PC-3 (cell line): ENCODE data around the gene NFATC2IP. TPM values are rescaled to one million over a fixed set of nuclear protein-coding genes. Genes with fewer than 3 reads are reported as not detected.

ENCODE experiments used
- ATAC-seq: fragments of 200-7000 bp; cut with Tn5 transposase; 2 replicates; pipeline ENCODE4 v1.9.1; 2020; ENCODE audit warnings: mild to moderate bottlenecking, moderate library complexity
- BruUV-seq: library from RNA; stranded (reverse); fragments of 400-500 nt; replicated peaks from 2 replicates; lab custom pipeline; 2021; lab: Mats Ljungman, UMichigan
- CTCF ChIA-PET: fragments of 300-600 bp; sonication (Branson Sonifier 250); formaldehyde crosslinking; loops from one replicate; lab custom pipeline; 2022; ENCODE audit warnings: antibody characterized with exemption; lab: Charles Lee
- POLR2A ChIA-PET: fragments of 300-600 bp; sonication (Branson Sonifier 250); formaldehyde crosslinking; loops from one replicate; lab custom pipeline; 2022; ENCODE audit warnings: antibody characterized with exemption; ENCODE audit not compliant: unreplicated experiment; lab: Charles Lee
- DNase-seq: peaks from one replicate; pipeline ENCODE4 v3.0.0-alpha.2; 2015
- H2AFZ ChIP-seq: fragments of 300-600 bp; sonication (generic); 2 replicates; pipeline ENCODE4 v1.6.0; 2016; ENCODE audit warnings: antibody characterized with exemption, low read length
- H3F3A ChIP-seq: fragments of 300-600 bp; sonication (generic); one replicate; pipeline ENCODE4 v1.6.0; 2017; ENCODE audit warnings: antibody characterized with exemption, low read length, control low read depth, mild to moderate bottlenecking; ENCODE audit not compliant: unreplicated experiment
- H3K27ac ChIP-seq: fragments of 300-600 bp; sonication (generic); 2 replicates; pipeline ENCODE4 v1.5.1; 2016; ENCODE audit warnings: mild to moderate bottlenecking, low read length
- H3K27me3 ChIP-seq: fragments of 300-600 bp; sonication (generic); 2 replicates; pipeline ENCODE4 v1.6.1; 2016; ENCODE audit warnings: low read length, mixed read lengths
- H3K36me3 ChIP-seq: fragments of 300-600 bp; sonication (generic); 2 replicates; pipeline ENCODE4 v1.6.1; 2016; ENCODE audit warnings: low read depth, mixed run types, low read length, mixed read lengths
- H3K4me1 ChIP-seq: fragments of 300-600 bp; sonication (generic); 2 replicates; pipeline ENCODE4 v1.5.1; 2016; ENCODE audit warnings: low read length; ENCODE audit not compliant: insufficient read depth
- H3K4me2 ChIP-seq: fragments of 300-600 bp; sonication (generic); 2 replicates; pipeline ENCODE4 v1.6.0; 2016; ENCODE audit warnings: low read length
- H3K4me3 ChIP-seq: fragments of 300-600 bp; sonication (generic); 2 replicates; pipeline ENCODE4 v1.5.1; 2016; ENCODE audit warnings: mild to moderate bottlenecking, low read length, mixed read lengths
- H3K79me2 ChIP-seq: fragments of 300-600 bp; sonication (generic); 2 replicates; pipeline ENCODE4 v1.6.1; 2017; ENCODE audit warnings: low read length, mixed read lengths
- H3K9ac ChIP-seq: fragments of 300-600 bp; sonication (generic); 2 replicates; pipeline ENCODE4 v1.6.0; 2016; ENCODE audit warnings: mild to moderate bottlenecking, low read length
- H3K9me2 ChIP-seq: fragments of 300-600 bp; sonication (generic); replicated peaks from 2 replicates; pipeline ENCODE4 v1.6.1; 2016; ENCODE audit warnings: mixed run types, low read length, mixed read lengths
- H3K9me3 ChIP-seq: fragments of 300-600 bp; sonication (generic); 2 replicates; pipeline ENCODE4 v1.6.1; 2016; ENCODE audit warnings: low read length, mixed read lengths
- H4K20me1 ChIP-seq: fragments of 300-600 bp; sonication (generic); 2 replicates; pipeline ENCODE4 v1.6.1; 2016; ENCODE audit warnings: low read length, mixed read lengths
- EZH2 ChIP-seq: fragments of 300-600 bp; sonication (generic); IDR thresholded peaks from one replicate; pipeline ENCODE4 v1.6.1; 2017; ENCODE audit warnings: antibody characterized with exemption, mild to moderate bottlenecking, low read length; ENCODE audit not compliant: unreplicated experiment
- EZH2phosphoT487 ChIP-seq: fragments of 300-600 bp; sonication (generic); IDR thresholded peaks from 2 replicates; pipeline ENCODE4 v1.6.1; 2018; ENCODE audit warnings: mild to moderate bottlenecking, antibody characterized with exemption, low read length, borderline replicate concordance
- intact Hi-C: fragments of 100-400 bp; cut with micrococcal nuclease; formaldehyde crosslinking; loops from 2 replicates; pipeline ENCODE4 v1.9.0; 2023
- total RNA-seq: library from RNA; depleted of rRNA; stranded (reverse); fragments of >200 nt; gene quantifications from 2 replicates; pipeline ENCODE4 v1.2.3, GENCODE V29; 2014
- TF ChIP-seq, protein P1 (sequence below): fragments of 300-600 bp; sonication (generic); conservative IDR thresholded peaks from 2 replicates; pipeline ENCODE4 v1.5.1; 2017; ENCODE audit warnings: antibody characterized with exemption, low read depth, mild to moderate bottlenecking, low read length

NFATC2IP gene
- total RNA-seq, 1 experiment from 2014 or later: 33.3 TPM

DNA sequence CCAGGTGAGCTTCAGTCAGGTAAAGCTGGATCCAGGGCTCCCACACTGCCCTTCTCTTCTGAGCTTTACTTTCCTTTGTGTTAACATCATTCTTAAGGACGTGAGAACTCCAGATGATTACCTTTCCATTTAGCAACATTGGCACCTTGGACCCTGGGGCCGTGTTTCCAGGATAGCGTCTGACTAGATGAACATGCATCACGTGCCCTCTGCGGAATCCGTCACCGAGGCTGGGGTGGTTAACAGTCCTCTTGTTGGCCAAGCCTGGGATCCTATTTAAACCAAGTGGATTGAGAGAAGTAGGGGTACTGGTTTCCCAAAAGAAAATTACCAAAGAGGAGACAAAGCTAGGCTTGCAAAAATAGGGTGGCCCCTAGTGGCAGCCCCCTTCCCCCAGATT lies 30.2 kb downstream of the NFATC2IP start:
- intact Hi-C loops: no loop called here
- Histone ChIP-seq H3F3A (no peaks in the 10 kb centered on the region), H3K9ac (no peak overlapping the region), H3K9me3 (no peaks in the 10 kb centered on the region), H3K4me2 (no peak overlapping the region), H2AFZ (no peak overlapping the region), H3K79me2 (no peaks in the 10 kb centered on the region), H4K20me1 (no peaks in the 10 kb centered on the region), H3K36me3 (peaks cover 6% of the 10 kb centered on the region; the same call in 1 of the 2 replicates), H3K4me1 (no peaks in the 10 kb centered on the region), H3K27me3 (no peaks in the 10 kb centered on the region), H3K9me2 (no peaks in the 10 kb centered on the region), H3K27ac (no peak overlapping the region), H3K4me3 (no peak overlapping the region)
- ATAC-seq: no peak
- ChIA-PET POLR2A (no interaction called here), CTCF (no interaction called here)
- no TSS peak for BruUV-seq
- no peak for DNase-seq
- no peak for TF ChIP-seq EZH2

DNA sequence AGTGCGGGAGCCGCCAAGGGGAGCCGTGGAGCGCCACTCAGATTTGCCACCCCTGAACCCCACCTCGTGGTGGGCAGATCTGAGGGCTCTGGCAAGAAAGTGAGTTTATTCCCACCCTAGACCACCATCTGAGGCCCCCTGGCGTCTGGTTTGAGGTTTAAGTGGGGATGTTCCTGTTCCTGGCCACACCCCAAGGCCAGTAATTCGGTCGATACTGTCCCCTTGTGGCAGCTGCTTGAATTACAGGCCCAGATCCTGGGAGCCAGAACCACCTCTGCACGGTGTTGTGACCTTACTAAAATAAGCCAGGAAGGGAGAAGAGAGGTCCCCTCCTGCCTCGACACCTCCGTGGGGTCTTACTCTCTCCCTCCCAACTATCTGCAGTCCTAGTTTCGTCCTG lies 30.8 kb downstream of the NFATC2IP start:
- Histone ChIP-seq H3K4me3 (no peak overlapping the region), H3K9me3 (no peaks in the 10 kb centered on the region), H3K9ac (no peak overlapping the region), H3K9me2 (no peaks in the 10 kb centered on the region), H3K27me3 (no peaks in the 10 kb centered on the region), H3K36me3 (peaks cover 6% of the 10 kb centered on the region; the same call in 1 of the 2 replicates), H3K27ac (no peak overlapping the region), H4K20me1 (no peaks in the 10 kb centered on the region), H3F3A (no peaks in the 10 kb centered on the region), H3K4me2 (no peak overlapping the region), H3K4me1 (no peaks in the 10 kb centered on the region), H2AFZ (no peak overlapping the region), H3K79me2 (no peaks in the 10 kb centered on the region)
- DNase-seq (peak; percentile 58), ATAC-seq (peak; percentile 43; the same call in 1 of the 2 replicates)
- CTCF ChIA-PET: no interaction called here
- no TSS peak for BruUV-seq
- POLR2A ChIA-PET: no interaction called here
- no peak for TF ChIP-seq EZH2
- TF ChIP-seq, protein P1, sequence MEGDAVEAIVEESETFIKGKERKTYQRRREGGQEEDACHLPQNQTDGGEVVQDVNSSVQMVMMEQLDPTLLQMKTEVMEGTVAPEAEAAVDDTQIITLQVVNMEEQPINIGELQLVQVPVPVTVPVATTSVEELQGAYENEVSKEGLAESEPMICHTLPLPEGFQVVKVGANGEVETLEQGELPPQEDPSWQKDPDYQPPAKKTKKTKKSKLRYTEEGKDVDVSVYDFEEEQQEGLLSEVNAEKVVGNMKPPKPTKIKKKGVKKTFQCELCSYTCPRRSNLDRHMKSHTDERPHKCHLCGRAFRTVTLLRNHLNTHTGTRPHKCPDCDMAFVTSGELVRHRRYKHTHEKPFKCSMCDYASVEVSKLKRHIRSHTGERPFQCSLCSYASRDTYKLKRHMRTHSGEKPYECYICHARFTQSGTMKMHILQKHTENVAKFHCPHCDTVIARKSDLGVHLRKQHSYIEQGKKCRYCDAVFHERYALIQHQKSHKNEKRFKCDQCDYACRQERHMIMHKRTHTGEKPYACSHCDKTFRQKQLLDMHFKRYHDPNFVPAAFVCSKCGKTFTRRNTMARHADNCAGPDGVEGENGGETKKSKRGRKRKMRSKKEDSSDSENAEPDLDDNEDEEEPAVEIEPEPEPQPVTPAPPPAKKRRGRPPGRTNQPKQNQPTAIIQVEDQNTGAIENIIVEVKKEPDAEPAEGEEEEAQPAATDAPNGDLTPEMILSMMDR: peak; percentile 76
- intact Hi-C loops: no loop called here

DNA sequence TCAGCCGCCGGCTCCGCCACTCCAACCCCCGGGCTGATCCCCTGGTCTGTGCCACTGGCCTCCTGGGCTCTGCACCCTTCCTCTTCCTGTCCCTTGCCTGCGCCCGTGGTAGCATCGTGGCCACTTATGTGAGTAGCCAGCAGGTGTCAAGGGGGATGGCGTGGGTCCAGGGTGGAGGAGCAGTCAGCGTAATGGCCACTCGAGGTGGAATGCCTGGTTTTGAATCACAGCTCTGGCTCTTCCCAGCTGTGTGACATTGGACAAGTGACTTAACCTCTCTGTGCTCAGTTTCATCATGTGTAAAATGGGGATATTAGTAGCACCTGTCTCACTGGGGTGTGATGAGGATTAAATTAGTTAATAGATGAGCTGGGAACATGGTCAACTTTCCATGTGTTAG lies 31.7 kb downstream of the NFATC2IP start:
- Histone ChIP-seq H3K27ac (no peak overlapping the region), H3K9ac (no peak overlapping the region), H3K36me3 (peaks cover 6% of the 10 kb centered on the region; the same call in 1 of the 2 replicates), H3K79me2 (no peaks in the 10 kb centered on the region), H3K4me2 (no peak overlapping the region), H3K4me1 (no peaks in the 10 kb centered on the region), H2AFZ (no peak overlapping the region), H3K4me3 (no peak overlapping the region), H3K9me2 (no peaks in the 10 kb centered on the region), H3F3A (no peaks in the 10 kb centered on the region), H3K27me3 (no peaks in the 10 kb centered on the region), H4K20me1 (no peaks in the 10 kb centered on the region), H3K9me3 (no peaks in the 10 kb centered on the region)
- intact Hi-C loops: no loop called here
- ChIA-PET POLR2A (no interaction called here), CTCF (no interaction called here)
- BruUV-seq: no TSS peak
- DNase-seq (no peak), ATAC-seq (no peak)
- TF ChIP-seq EZH2 (no peak), EZH2phosphoT487 (no peak)
- TF ChIP-seq, protein P1: no peak
